CD4-positive, CD25-positive, alpha-beta regulatory T cell (primary cell): ENCODE measurements around the gene CYP4F11. TPM values are rescaled to one million over a fixed set of nuclear protein-coding genes. Genes with fewer than 3 reads are reported as not detected.

Experiments
- ATAC-seq, 2 donors: fragments of 150-1000 bp; cut with Tn5 transposase; one replicate each; pipeline ENCODE4 v1.10.0; 2021; ENCODE audit warnings: low read depth in 2 of 2, moderate number of reproducible peaks in 2 of 2, moderate library complexity in 1 of 2
- DNase-seq, 3 donors: peaks; one replicate each; pipeline versions ENCODE4 v3.0.0 to v3.0.0-alpha.2; 2012 to 2022; ENCODE audit warnings: mixed read lengths in 1 of 3
- H3K27ac ChIP-seq: one replicate; pipeline ENCODE4 v1.7.0; 2013; ENCODE audit warnings: mild to moderate bottlenecking, low read length; ENCODE audit not compliant: insufficient read depth, poor library complexity, severe bottlenecking
- H3K27me3 ChIP-seq: one replicate; pipeline ENCODE4 v1.7.0; 2013; ENCODE audit warnings: low read length; ENCODE audit not compliant: control insufficient read depth, insufficient read depth
- H3K36me3 ChIP-seq: one replicate; pipeline ENCODE4 v1.7.0; 2013; ENCODE audit warnings: mild to moderate bottlenecking, low read length, moderate library complexity; ENCODE audit not compliant: control insufficient read depth, insufficient read depth
- H3K4me1 ChIP-seq: 2 replicates; pipeline ENCODE4 v1.7.0; 2013; ENCODE audit warnings: mild to moderate bottlenecking, low read length; ENCODE audit not compliant: insufficient read depth, control insufficient read depth, poor library complexity, severe bottlenecking
- H3K4me3 ChIP-seq: one replicate; pipeline ENCODE4 v1.7.0; 2013; ENCODE audit warnings: low read depth, mild to moderate bottlenecking, low read length, moderate library complexity
- H3K9me3 ChIP-seq, 2 experiments: 1 replicate in 1 of 2; 2 replicates in 1 of 2; pipeline ENCODE4 v1.7.0; 2013; ENCODE audit warnings: low read length in 2 of 2, mild to moderate bottlenecking in 1 of 2, moderate library complexity in 1 of 2; ENCODE audit not compliant: control insufficient read depth in 2 of 2
- H3K27ac Mint-ChIP-seq, 3 donors: one replicate each; pipeline ENCODE4 v1.8.0; 2020 to 2022; ENCODE audit warnings: mild to moderate bottlenecking in 3 of 3, mixed read lengths in 3 of 3, moderate library complexity in 2 of 3
- H3K27me3 Mint-ChIP-seq: one replicate; pipeline ENCODE4 v1.8.0; 2022; ENCODE audit warnings: mild to moderate bottlenecking, mixed read lengths
- H3K36me3 Mint-ChIP-seq: one replicate; pipeline ENCODE4 v1.8.0; 2020; ENCODE audit warnings: mixed read lengths
- H3K4me1 Mint-ChIP-seq, 4 donors: one replicate each; pipeline ENCODE4 v1.8.0; 2020 to 2022; ENCODE audit warnings: mixed read lengths in 4 of 4, mild to moderate bottlenecking in 1 of 4
- H3K4me3 Mint-ChIP-seq, 4 donors: one replicate each; pipeline ENCODE4 v1.8.0; 2020 to 2022; ENCODE audit warnings: mild to moderate bottlenecking in 4 of 4, mixed read lengths in 4 of 4, moderate library complexity in 3 of 4
- H3K9me3 Mint-ChIP-seq, 7 donors: one replicate each; pipeline ENCODE4 v1.8.0; 2020 to 2022; ENCODE audit warnings: mixed read lengths in 7 of 7, mild to moderate bottlenecking in 3 of 7, moderate library complexity in 2 of 7
- polyA plus RNA-seq, 4 donors: library from polyadenylated mRNA; unstranded; fragments of 300-500 nt; fragmentation: Illumina TruSeq; gene quantifications; one replicate each; pipeline ENCODE4 v1.2.3, GENCODE V29; 2021
- total RNA-seq: library from RNA; stranded (reverse); gene quantifications from one replicate; pipeline ENCODE4 v1.2.3, GENCODE V29; 2022

CYP4F11 gene
- total and polyA plus RNA-seq, 5 donors from 2014 or later, result not detected

DNA sequence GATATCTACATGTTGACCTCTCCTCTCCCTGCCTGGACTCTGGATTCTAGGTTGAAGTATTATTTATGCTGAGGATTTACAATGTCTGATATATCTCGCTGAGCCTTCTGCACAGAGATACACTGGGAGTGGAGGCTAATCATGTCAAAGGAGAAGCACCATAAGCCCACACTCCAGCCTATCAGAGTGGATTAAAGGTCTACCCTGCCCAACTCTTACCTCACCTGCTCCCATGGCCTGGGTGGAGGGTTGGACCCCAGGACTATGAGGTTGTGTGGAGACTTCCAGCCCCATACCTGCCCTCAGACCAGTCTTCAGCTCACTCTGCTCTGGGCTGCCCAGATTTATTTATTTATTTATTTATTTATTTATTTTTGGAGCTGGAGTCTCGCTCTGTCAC, 29.9 kb upstream of the CYP4F11 start:
- H3K27me3 Mint-ChIP-seq, result peaks cover 9% of the 10 kb centered on the region
- DNase-seq (no peak), ATAC-seq (no peak)
- Histone ChIP-seq H3K27ac (no peak overlapping the region), H3K4me3 (no peak overlapping the region), H3K4me1 (no peaks in the 10 kb centered on the region), H3K27me3 (no peaks in the 10 kb centered on the region), H3K9me3 (no peaks in the 10 kb centered on the region), H3K36me3 (no peaks in the 10 kb centered on the region)
- H3K9me3 Mint-ChIP-seq, result peaks cover 0 to 1% (median 0%) of the 10 kb centered on the region in 7 donors
- no peaks in the 10 kb centered on the region for H3K36me3 Mint-ChIP-seq
- no peak overlapping the region for H3K27ac Mint-ChIP-seq
- H3K4me3 Mint-ChIP-seq, result no peak overlapping the region
- no peaks in the 10 kb centered on the region for H3K4me1 Mint-ChIP-seq

DNA sequence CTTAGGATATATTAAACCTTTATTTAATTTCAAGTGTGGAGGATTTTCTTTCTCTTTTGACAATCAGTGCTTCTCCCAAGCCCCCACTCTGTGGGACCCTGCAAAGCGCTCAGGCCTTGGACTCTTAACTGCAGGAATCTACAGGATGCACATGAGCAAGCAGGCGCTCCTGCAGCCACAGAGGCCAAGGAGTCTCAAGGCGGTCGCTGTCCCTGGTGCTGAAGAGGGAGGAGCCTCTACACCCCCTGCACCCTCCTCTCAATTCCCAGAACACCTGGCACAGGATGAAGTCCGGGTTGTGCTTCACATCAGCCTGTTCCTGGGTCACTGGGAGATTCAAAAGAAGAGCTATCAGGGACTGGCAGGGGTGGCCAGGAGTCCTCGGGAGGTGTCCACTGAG, 28.0 kb upstream of the CYP4F11 start:
- Histone ChIP-seq H3K9me3 (no peaks in the 10 kb centered on the region), H3K4me3 (no peak overlapping the region), H3K4me1 (no peaks in the 10 kb centered on the region), H3K27ac (no peak overlapping the region), H3K27me3 (peaks cover 2% of the 10 kb centered on the region), H3K36me3 (no peaks in the 10 kb centered on the region)
- H3K4me3 Mint-ChIP-seq, result no peak overlapping the region
- H3K4me1 Mint-ChIP-seq, result no peaks in the 10 kb centered on the region
- no peak overlapping the region for H3K27ac Mint-ChIP-seq
- H3K36me3 Mint-ChIP-seq, result no peaks in the 10 kb centered on the region
- peaks cover 0 to 1% (median 0%) of the 10 kb centered on the region in 7 donors for H3K9me3 Mint-ChIP-seq
- ATAC-seq (no peak), DNase-seq (no peak)
- peaks cover 18% of the 10 kb centered on the region for H3K27me3 Mint-ChIP-seq

- no peak for ATAC-seq
- no peak overlapping the region for H3K4me3 ChIP-seq
- no peaks in the 10 kb centered on the region for H3K36me3 Mint-ChIP-seq
- H3K27me3 ChIP-seq, result peaks cover 30% of the 10 kb centered on the region
- no peaks in the 10 kb centered on the region for H3K4me1 Mint-ChIP-seq
- H3K27ac ChIP-seq, result no peak overlapping the region
- H3K9me3 Mint-ChIP-seq, result peaks cover 0 to 10% (median 1%) of the 10 kb centered on the region in 7 donors
- no peaks in the 10 kb centered on the region for H3K4me1 ChIP-seq
- no peak for DNase-seq
- H3K36me3 ChIP-seq, result no peaks in the 10 kb centered on the region
- no peak overlapping the region for H3K4me3 Mint-ChIP-seq
- H3K9me3 ChIP-seq, result no peaks in the 10 kb centered on the region
- no peak overlapping the region for H3K27ac Mint-ChIP-seq
- H3K27me3 Mint-ChIP-seq, result peaks cover 48% of the 10 kb centered on the region
Measured at GRCh38 chr19:15954820-15955219, 20.5 kb upstream of the CYP4F11 start.

- no peak for DNase-seq
- peak within 1 kb of the TSS in 1 of 3 donors; percentile 82 for H3K27ac Mint-ChIP-seq
- H3K36me3 Mint-ChIP-seq, result peaks cover 5% of the 10 kb centered on the region
- H3K4me3 ChIP-seq, result no peak within 1 kb of the TSS
- peaks cover 18 to 19% of the 10 kb centered on the region in 2 experiments for H3K9me3 ChIP-seq
- peaks cover 5 to 25% (median 12%) of the 10 kb centered on the region in 7 donors for H3K9me3 Mint-ChIP-seq
- peaks cover 37% of the 10 kb centered on the region for H3K27me3 Mint-ChIP-seq
- no peak within 1 kb of the TSS for H3K27ac ChIP-seq
- no peak for ATAC-seq
- no peaks in the 10 kb centered on the region for H3K36me3 ChIP-seq
- H3K27me3 ChIP-seq, result peaks cover 26% of the 10 kb centered on the region
- no peak within 1 kb of the TSS for H3K4me3 Mint-ChIP-seq
- no peaks in the 10 kb centered on the region for H3K4me1 Mint-ChIP-seq
- H3K4me1 ChIP-seq, result no peaks in the 10 kb centered on the region
Measured at GRCh38 chr19:15948223-15949058, 14.1 kb upstream of the CYP4F11 start, which contains the start of gene OR10H4. OR10H4 (plus strand) TSS chr19:15949008; CDS start chr19:15949008, 0 bp downstream.

DNA sequence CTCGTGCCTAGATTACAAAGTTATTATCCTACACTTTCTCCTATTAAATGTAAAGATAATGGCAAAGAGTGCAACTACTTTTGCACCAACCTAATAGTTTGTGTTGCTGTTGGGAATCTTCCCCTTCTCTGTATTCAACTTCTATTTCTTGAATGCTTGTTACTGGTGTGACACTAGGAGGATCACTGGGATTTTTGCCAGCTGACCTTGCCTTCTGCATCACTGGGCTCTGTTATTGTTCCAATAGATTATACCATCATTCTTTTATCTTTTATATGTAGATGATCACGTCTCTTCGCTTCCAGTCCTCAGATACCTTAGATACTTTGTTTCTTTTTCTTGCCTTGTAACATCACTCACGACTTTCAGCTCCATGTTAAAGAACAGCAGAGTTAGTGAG, 11.0 kb upstream of the CYP4F11 start:
- H3K27me3 Mint-ChIP-seq, result peaks cover 31% of the 10 kb centered on the region
- H3K4me3 Mint-ChIP-seq, result no peak overlapping the region
- H3K27ac Mint-ChIP-seq, result no peak overlapping the region

DNA sequence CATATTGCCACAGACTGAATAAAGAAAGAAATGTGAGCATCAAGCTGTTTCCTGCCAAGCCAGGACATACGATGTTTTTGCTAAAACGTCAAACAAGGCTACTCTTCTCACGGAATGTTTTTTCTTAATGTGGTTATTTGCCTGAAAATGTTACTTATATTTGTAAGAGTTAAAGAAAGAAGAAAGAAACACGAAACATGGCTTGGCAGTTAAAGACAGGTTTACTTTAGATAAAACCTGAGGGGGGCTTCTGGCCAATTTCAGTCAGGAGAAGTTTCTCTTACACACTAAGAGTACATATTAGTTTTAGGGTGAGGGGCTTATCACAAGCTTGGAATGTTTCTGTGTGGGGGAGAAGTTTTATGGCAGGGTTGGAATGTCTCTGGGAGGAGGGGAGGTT, 10.1 kb upstream of the CYP4F11 start:
- peaks cover 30% of the 10 kb centered on the region for H3K27me3 Mint-ChIP-seq

More for the DNA sequence above, 11.0 kb upstream of the CYP4F11 start:
- Histone ChIP-seq H3K27me3 (peaks cover 14% of the 10 kb centered on the region), H3K27ac (no peak overlapping the region), H3K36me3 (no peaks in the 10 kb centered on the region), H3K4me3 (no peak overlapping the region), H3K9me3 (peaks cover 18 to 19% of the 10 kb centered on the region in 2 experiments), H3K4me1 (no peaks in the 10 kb centered on the region)
- no peaks in the 10 kb centered on the region for H3K4me1 Mint-ChIP-seq
- DNase-seq, result no peak
- peaks cover 5 to 25% (median 10%) of the 10 kb centered on the region in 7 donors for H3K9me3 Mint-ChIP-seq
- H3K36me3 Mint-ChIP-seq, result peaks cover 5% of the 10 kb centered on the region
- ATAC-seq, result no peak

DNA sequence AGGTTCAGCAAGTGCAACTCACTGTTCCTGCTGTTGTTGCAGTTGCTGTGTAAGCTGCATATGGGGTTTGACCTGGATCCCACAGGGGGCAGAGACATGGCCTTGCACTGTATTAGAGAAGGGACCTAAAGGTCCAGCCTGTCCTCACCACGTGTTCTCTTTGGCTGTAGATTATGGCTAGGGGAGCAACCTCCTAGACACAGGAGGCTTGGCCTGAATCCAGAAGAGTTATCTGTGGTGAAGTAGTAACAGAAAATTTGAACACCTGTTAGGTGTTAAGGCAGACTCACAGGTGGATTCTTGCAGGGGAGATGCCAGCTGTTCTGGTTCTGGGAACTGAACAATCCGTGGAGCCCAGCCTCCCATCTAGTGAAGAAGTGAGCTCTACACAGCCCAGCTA, 3.4 kb upstream of the CYP4F11 start:
- Histone ChIP-seq H3K9me3 (peaks cover 0 to 3% of the 10 kb centered on the region in 2 experiments), H3K27ac (no peak overlapping the region), H3K4me3 (no peak overlapping the region), H3K4me1 (no peaks in the 10 kb centered on the region), H3K36me3 (no peaks in the 10 kb centered on the region), H3K27me3 (no peaks in the 10 kb centered on the region)
- Mint-ChIP-seq H3K4me1 (no peaks in the 10 kb centered on the region), H3K9me3 (peaks cover 0 to 1% (median 0%) of the 10 kb centered on the region in 7 donors), H3K4me3 (no peak overlapping the region), H3K27me3 (peaks cover 21% of the 10 kb centered on the region), H3K27ac (no peak overlapping the region), H3K36me3 (no peaks in the 10 kb centered on the region)
- ATAC-seq (no peak), DNase-seq (no peak)

More for the DNA sequence above, 10.1 kb upstream of the CYP4F11 start:
- H3K4me3 Mint-ChIP-seq, result no peak overlapping the region
- Histone ChIP-seq H3K4me3 (no peak overlapping the region), H3K27ac (no peak overlapping the region), H3K27me3 (peaks cover 13% of the 10 kb centered on the region), H3K9me3 (peaks cover 16 to 17% of the 10 kb centered on the region in 2 experiments), H3K36me3 (no peaks in the 10 kb centered on the region), H3K4me1 (no peaks in the 10 kb centered on the region)
- ATAC-seq (no peak), DNase-seq (no peak)
- H3K27ac Mint-ChIP-seq, result no peak overlapping the region
- H3K36me3 Mint-ChIP-seq, result peaks cover 5% of the 10 kb centered on the region
- H3K9me3 Mint-ChIP-seq, result peaks cover 5 to 19% (median 6%) of the 10 kb centered on the region in 7 donors
- no peaks in the 10 kb centered on the region for H3K4me1 Mint-ChIP-seq

GRCh38 chr19:15936950-15937349, 2.6 kb upstream of the CYP4F11 start:
- Mint-ChIP-seq H3K4me1 (no peaks in the 10 kb centered on the region), H3K27me3 (peaks cover 16% of the 10 kb centered on the region), H3K4me3 (no peak overlapping the region), H3K36me3 (no peaks in the 10 kb centered on the region), H3K9me3 (peaks cover 0 to 1% (median 0%) of the 10 kb centered on the region in 7 donors), H3K27ac (no peak overlapping the region)
- ATAC-seq, result no peak
- Histone ChIP-seq H3K27me3 (no peaks in the 10 kb centered on the region), H3K4me1 (no peaks in the 10 kb centered on the region), H3K9me3 (peaks cover 0 to 3% of the 10 kb centered on the region in 2 experiments), H3K27ac (no peak overlapping the region), H3K4me3 (no peak overlapping the region), H3K36me3 (no peaks in the 10 kb centered on the region)
- DNase-seq, result no peak
